Glomerular visceral epithelial cell (primary cell): ENCODE results near the gene EPHB3.

ENCODE experiments used
- DNase-seq: peaks from one replicate; pipeline ENCODE4 v3.0.0-alpha.2; 2016; ENCODE audit errors: extremely low spot score

The EPHB3 gene

GRCh38 chr3:184579513-184579912, 17.9 kb downstream of the EPHB3 start:
- no peak for DNase-seq

GRCh38 chr3:184580376-184580775, 18.8 kb downstream of the EPHB3 start:
- DNase-seq = no peak

- no peak for DNase-seq
Observed at GRCh38 chr3:184581331-184581855, 19.8 kb downstream of the EPHB3 start.

GRCh38 chr3:184582646-184583577, 21.3 kb downstream of the EPHB3 start:
- no peak for DNase-seq

- no peak for DNase-seq
Observed at GRCh38 chr3:184583578-184584451, 22.2 kb downstream of the EPHB3 start.

GRCh38 chr3:184584464-184584891, 22.9 kb downstream of the EPHB3 start:
- no peak for DNase-seq

GRCh38 chr3:184585545-184585944, 24.0 kb downstream of the EPHB3 start:
- no peak for DNase-seq

GRCh38 chr3:184586851-184587250, 25.3 kb downstream of the EPHB3 start:
- no peak for DNase-seq

- no peak for DNase-seq
Observed at GRCh38 chr3:184588776-184589175, 27.2 kb downstream of the EPHB3 start.

- DNase-seq = no peak
Observed at GRCh38 chr3:184590795-184591194, 29.2 kb downstream of the EPHB3 start.

GRCh38 chr3:184591789-184592188, 30.2 kb downstream of the EPHB3 start:
- no peak for DNase-seq

GRCh38 chr3:184592371-184593219, 31.0 kb downstream of the EPHB3 start:
- no peak for DNase-seq

- DNase-seq = no peak
Observed at GRCh38 chr3:184593220-184593927, 31.8 kb downstream of the EPHB3 start.

GRCh38 chr3:184593928-184594303, 32.3 kb downstream of the EPHB3 start:
- DNase-seq = no peak

- DNase-seq = no peak
Observed at GRCh38 chr3:184594371-184595001, 32.9 kb downstream of the EPHB3 start.

GRCh38 chr3:184595726-184596125, 34.1 kb downstream of the EPHB3 start:
- no peak for DNase-seq

- DNase-seq = no peak
Observed at GRCh38 chr3:184596233-184596632, 34.6 kb downstream of the EPHB3 start.

- no peak for DNase-seq
Observed at GRCh38 chr3:184596886-184597575, 35.4 kb downstream of the EPHB3 start.

GRCh38 chr3:184597829-184598573, 36.4 kb downstream of the EPHB3 start:
- no peak for DNase-seq
